Panc1 (cell line): ENCODE data around the gene RAB32. TPM values are rescaled to one million over a fixed set of nuclear protein-coding genes. Genes with fewer than 3 reads are reported as not detected.

Experiments
- ATAC-seq: fragments of 200-7000 bp; cut with Tn5 transposase; 2 replicates; pipeline ENCODE4 v1.9.1; 2020; ENCODE audit warnings: mild to moderate bottlenecking, moderate library complexity
- BruUV-seq: library from RNA; stranded (reverse); fragments of 400-500 nt; replicated peaks from 2 replicates; lab custom pipeline; 2021; lab: Mats Ljungman, UMichigan
- CTCF ChIA-PET: fragments of 300-600 bp; sonication (Branson Sonifier 250); formaldehyde crosslinking; loops from one replicate; lab custom pipeline; 2022; ENCODE audit warnings: antibody characterized with exemption; lab: Charles Lee
- POLR2A ChIA-PET: fragments of 300-600 bp; sonication (Branson Sonifier 250); formaldehyde crosslinking; loops from one replicate; lab custom pipeline; 2022; ENCODE audit warnings: antibody characterized with exemption; lab: Charles Lee
- DNase-seq: peaks from one replicate; pipeline ENCODE4 v3.0.0-alpha.2; 2010; ENCODE audit warnings: low read depth, low spot score
- H3K27ac ChIP-seq: 2 replicates; pipeline ENCODE4 v1.5.1; 2011; ENCODE audit warnings: mild to moderate bottlenecking, low read length, inconsistent platforms
- H3K27me3 ChIP-seq: fragments of 200-500 bp; sonication (Bioruptor generic); 2 replicates; pipeline ENCODE4 v1.6.0; 2014; ENCODE audit warnings: low read length, inconsistent platforms; ENCODE audit not compliant: control insufficient read depth, insufficient read depth
- H3K36me3 ChIP-seq: fragments of 200-500 bp; sonication (Bioruptor generic); 2 replicates; pipeline ENCODE4 v1.5.1; 2014; ENCODE audit warnings: inconsistent platforms, mild to moderate bottlenecking, low read length, moderate library complexity; ENCODE audit not compliant: control insufficient read depth, insufficient read depth
- H3K4me1 ChIP-seq: 2 replicates; pipeline ENCODE4 v1.5.1; 2011; ENCODE audit warnings: inconsistent platforms, mild to moderate bottlenecking, low read length, moderate library complexity; ENCODE audit not compliant: control insufficient read depth, insufficient read depth
- H3K4me3 ChIP-seq, 2 experiments: 2 replicates each; pipeline ENCODE4 v1.5.1; 2011 to 2012; ENCODE audit warnings: low read depth in 2 of 2, low read length in 2 of 2, mild to moderate bottlenecking in 2 of 2, inconsistent platforms in 1 of 2, moderate library complexity in 1 of 2
- H3K9me3 ChIP-seq: fragments of 200-500 bp; sonication (Bioruptor generic); 2 replicates; pipeline ENCODE4 v1.5.1; 2014; ENCODE audit warnings: low read depth, mild to moderate bottlenecking, inconsistent platforms, low read length, moderate library complexity; ENCODE audit not compliant: control insufficient read depth, insufficient read depth
- CTCF ChIP-seq: fragments of 450-650 bp; IDR thresholded peaks from 2 replicates; pipeline ENCODE4 v1.5.1; 2017; ENCODE audit warnings: mild to moderate bottlenecking
- POLR2AphosphoS5 ChIP-seq: IDR thresholded peaks from 2 replicates; pipeline ENCODE4 v1.6.1; 2012; ENCODE audit warnings: mild to moderate bottlenecking, low read depth, low read length, moderate library complexity
- SIN3A ChIP-seq: IDR thresholded peaks from 2 replicates; pipeline ENCODE4 v1.6.1; 2012; ENCODE audit warnings: low read depth, mild to moderate bottlenecking, low read length, moderate library complexity, borderline replicate concordance; ENCODE audit not compliant: insufficient read depth
- TCF7L2 ChIP-seq: IDR thresholded peaks from 2 replicates; pipeline ENCODE4 v1.6.1; 2011; ENCODE audit warnings: mild to moderate bottlenecking, low read depth, low read length, inconsistent platforms
- in situ Hi-C: cut with HindIII; loops from 2 replicates; pipeline ENCODE4 v1.10.0; 2016; ENCODE audit warnings: low sequenced_read_pairs, low pct_unique_long_range_greater_than_20kb
- intact Hi-C: fragments of 100-400 bp; cut with micrococcal nuclease; formaldehyde crosslinking; loops from one replicate; pipeline ENCODE4 v1.10.0; 2022; ENCODE audit not compliant: unreplicated experiment
- total RNA-seq: library from RNA; stranded (reverse); gene quantifications from one replicate; pipeline ENCODE4 v1.2.1, GENCODE V29; 2021; ENCODE audit not compliant: unreplicated experiment
- TF ChIP-seq, protein P1 (sequence below), 2 experiments: IDR thresholded peaks; 2 replicates each; pipeline ENCODE4 v1.6.1; 2011 to 2012; ENCODE audit warnings: low read depth in 2 of 2, control low read depth in 1 of 2, low read length in 1 of 2, mild to moderate bottlenecking in 1 of 2, moderate library complexity in 1 of 2; ENCODE audit not compliant: insufficient read depth in 1 of 2

Gene RAB32
- total RNA-seq, 1 experiment from 2014 or later = 61.5 TPM

DNA sequence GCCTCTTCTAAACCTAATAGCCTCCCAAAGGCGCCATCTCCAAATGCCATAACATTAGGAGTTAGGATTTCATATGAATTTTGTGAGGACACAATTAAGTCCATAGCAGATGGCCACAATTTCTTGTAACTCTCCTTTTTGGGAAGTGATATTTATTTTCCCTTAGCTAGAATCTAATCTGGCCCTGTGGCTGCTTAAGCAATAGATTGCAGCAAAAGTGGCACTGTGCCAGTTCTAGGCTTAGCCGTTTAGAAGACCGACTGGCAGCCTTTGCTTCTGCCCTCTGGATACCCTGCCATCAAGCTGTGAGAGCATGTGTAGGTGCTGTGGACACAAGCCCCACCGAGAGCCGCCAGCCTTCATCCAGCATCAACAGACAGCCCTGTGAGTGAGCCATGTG is 39.2 kb downstream of the RAB32 start:
- CTCF ChIA-PET = interaction anchor here (0.7 kb wide), 1 partner anchor 159 kb away, joined by 5 read pairs; no protein-coding TSS in a partner anchor
- ATAC-seq = no peak
- H3K36me3 ChIP-seq = no peaks in the 10 kb centered on the region
- no peaks in the 10 kb centered on the region for H3K4me1 ChIP-seq
- H3K4me3 ChIP-seq = no peak overlapping the region
- TF ChIP-seq, protein P1, sequence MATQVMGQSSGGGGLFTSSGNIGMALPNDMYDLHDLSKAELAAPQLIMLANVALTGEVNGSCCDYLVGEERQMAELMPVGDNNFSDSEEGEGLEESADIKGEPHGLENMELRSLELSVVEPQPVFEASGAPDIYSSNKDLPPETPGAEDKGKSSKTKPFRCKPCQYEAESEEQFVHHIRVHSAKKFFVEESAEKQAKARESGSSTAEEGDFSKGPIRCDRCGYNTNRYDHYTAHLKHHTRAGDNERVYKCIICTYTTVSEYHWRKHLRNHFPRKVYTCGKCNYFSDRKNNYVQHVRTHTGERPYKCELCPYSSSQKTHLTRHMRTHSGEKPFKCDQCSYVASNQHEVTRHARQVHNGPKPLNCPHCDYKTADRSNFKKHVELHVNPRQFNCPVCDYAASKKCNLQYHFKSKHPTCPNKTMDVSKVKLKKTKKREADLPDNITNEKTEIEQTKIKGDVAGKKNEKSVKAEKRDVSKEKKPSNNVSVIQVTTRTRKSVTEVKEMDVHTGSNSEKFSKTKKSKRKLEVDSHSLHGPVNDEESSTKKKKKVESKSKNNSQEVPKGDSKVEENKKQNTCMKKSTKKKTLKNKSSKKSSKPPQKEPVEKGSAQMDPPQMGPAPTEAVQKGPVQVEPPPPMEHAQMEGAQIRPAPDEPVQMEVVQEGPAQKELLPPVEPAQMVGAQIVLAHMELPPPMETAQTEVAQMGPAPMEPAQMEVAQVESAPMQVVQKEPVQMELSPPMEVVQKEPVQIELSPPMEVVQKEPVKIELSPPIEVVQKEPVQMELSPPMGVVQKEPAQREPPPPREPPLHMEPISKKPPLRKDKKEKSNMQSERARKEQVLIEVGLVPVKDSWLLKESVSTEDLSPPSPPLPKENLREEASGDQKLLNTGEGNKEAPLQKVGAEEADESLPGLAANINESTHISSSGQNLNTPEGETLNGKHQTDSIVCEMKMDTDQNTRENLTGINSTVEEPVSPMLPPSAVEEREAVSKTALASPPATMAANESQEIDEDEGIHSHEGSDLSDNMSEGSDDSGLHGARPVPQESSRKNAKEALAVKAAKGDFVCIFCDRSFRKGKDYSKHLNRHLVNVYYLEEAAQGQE (IDR thresholded peaks at IDR 0.05; ENCODE audit: insufficient read depth in 1 of 2, low read depth in 2 of 2, low read length in 1 of 2) = no peak
- TF ChIP-seq TCF7L2 (no peak), SIN3A (no peak), CTCF (no peak), POLR2AphosphoS5 (no peak)
- no peak for DNase-seq
- no peaks in the 10 kb centered on the region for H3K9me3 ChIP-seq
- no peak overlapping the region for H3K27ac ChIP-seq
- H3K27me3 ChIP-seq = 0 out of 2 replicates have a peak, but pooled peaks cover 3% of the 10 kb centered on the region
- BruUV-seq = no TSS peak
- intact Hi-C loops (no loop called here), in situ Hi-C loops (no loop called here)
- POLR2A ChIA-PET = no interaction called here

DNA sequence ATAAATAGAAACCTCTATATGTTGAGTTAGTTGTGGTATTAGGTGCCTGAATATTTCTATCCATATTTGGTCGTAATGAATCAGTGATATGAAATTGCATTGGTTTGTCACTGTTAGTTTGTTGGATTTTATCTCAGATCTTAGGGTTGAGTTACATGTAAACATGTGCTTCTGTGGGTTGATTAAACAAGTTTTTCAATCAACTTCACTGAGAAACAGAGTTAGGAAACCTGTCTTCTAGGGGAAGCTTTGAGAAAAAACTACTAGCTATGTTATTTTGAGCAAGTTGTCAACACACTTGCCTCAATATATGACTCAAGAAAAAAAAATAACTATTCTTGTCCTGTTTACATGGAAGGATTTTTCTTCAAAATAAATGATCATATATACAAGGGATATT is 40.3 kb downstream of the RAB32 start:
- Histone ChIP-seq H3K4me3 (no peak overlapping the region), H3K36me3 (no peaks in the 10 kb centered on the region), H3K9me3 (no peaks in the 10 kb centered on the region), H3K27ac (no peak overlapping the region), H3K4me1 (no peaks in the 10 kb centered on the region), H3K27me3 (0 out of 2 replicates have a peak, but pooled peaks cover 3% of the 10 kb centered on the region)
- in situ Hi-C loops (no loop called here), intact Hi-C loops (no loop called here)
- ChIA-PET POLR2A (no interaction called here), CTCF (no interaction called here)
- BruUV-seq = no TSS peak
- ATAC-seq (no peak), DNase-seq (no peak)
- TF ChIP-seq, protein P1 (IDR thresholded peaks at IDR 0.05; ENCODE audit: insufficient read depth in 1 of 2, low read depth in 2 of 2, low read length in 1 of 2) = no peak
- TF ChIP-seq TCF7L2 (no peak), CTCF (no peak), POLR2AphosphoS5 (no peak), SIN3A (no peak)
